Calu3 (cell line): ENCODE results near the gene EPS15. TPM values are rescaled to one million over a fixed set of nuclear protein-coding genes. Genes with fewer than 3 reads are reported as not detected.
"Not testable (repeated sequence)": the region's sequence is repeated elsewhere in the genome, so short reads cannot be mapped to it uniquely, and the experiment has no call there.

ENCODE experiments used
- BruUV-seq: library from RNA; stranded (reverse); fragments of 400-500 nt; replicated peaks from 2 replicates; lab custom pipeline; 2021; lab: Mats Ljungman, UMichigan
- CTCF ChIA-PET: fragments of 300-600 bp; sonication (Branson Sonifier 250); formaldehyde crosslinking; loops from one replicate; lab custom pipeline; 2022; ENCODE audit warnings: antibody characterized with exemption; lab: Charles Lee
- DNase-seq: peaks from one replicate; pipeline ENCODE4 v3.0.0; 2022
- H3K27ac Mint-ChIP-seq: one replicate; pipeline ENCODE4 v1.8.0; 2022; ENCODE audit warnings: mixed read lengths; ENCODE audit not compliant: unreplicated experiment
- H3K27me3 Mint-ChIP-seq: one replicate; pipeline ENCODE4 v1.8.0; 2022; ENCODE audit warnings: mixed read lengths; ENCODE audit not compliant: unreplicated experiment
- H3K36me3 Mint-ChIP-seq: one replicate; pipeline ENCODE4 v1.8.0; 2022; ENCODE audit warnings: mild to moderate bottlenecking, moderate library complexity, mixed read lengths; ENCODE audit not compliant: insufficient read depth, unreplicated experiment
- H3K4me1 Mint-ChIP-seq: one replicate; pipeline ENCODE4 v1.8.0; 2022; ENCODE audit warnings: mild to moderate bottlenecking, low read depth, mixed read lengths; ENCODE audit not compliant: unreplicated experiment
- H3K4me3 Mint-ChIP-seq: one replicate; pipeline ENCODE4 v1.8.0; 2022; ENCODE audit warnings: mild to moderate bottlenecking, low read depth, moderate library complexity, mixed read lengths; ENCODE audit not compliant: unreplicated experiment
- H3K9me3 Mint-ChIP-seq: one replicate; pipeline ENCODE4 v1.8.0; 2022; ENCODE audit warnings: low read depth, mixed read lengths; ENCODE audit not compliant: unreplicated experiment
- CTCF ChIP-seq: fragments of 200-600 bp; IDR thresholded peaks from one replicate; pipeline ENCODE4 v1.8.0; 2022; ENCODE audit warnings: antibody characterized with exemption; ENCODE audit not compliant: unreplicated experiment
- intact Hi-C: fragments of 100-400 bp; cut with micrococcal nuclease; formaldehyde crosslinking; loops from one replicate; pipeline ENCODE4 v1.10.0; 2022; ENCODE audit not compliant: unreplicated experiment
- total RNA-seq: library from RNA; stranded (reverse); gene quantifications from 2 replicates; pipeline ENCODE4 v1.2.3, GENCODE V29; 2022

EPS15 gene
- total RNA-seq, 1 experiment from 2014 or later: 51.2 TPM

- H3K4me3 Mint-ChIP-seq: no peak overlapping the region
- no peak overlapping the region for H3K27ac Mint-ChIP-seq
- no peak for DNase-seq
- TF ChIP-seq CTCF: no peak
- H3K9me3 Mint-ChIP-seq: no peaks in the 10 kb centered on the region
- BruUV-seq: no TSS peak
- peaks cover 10% of the 10 kb centered on the region for H3K36me3 Mint-ChIP-seq
- H3K4me1 Mint-ChIP-seq: no peaks in the 10 kb centered on the region
- no peaks in the 10 kb centered on the region for H3K27me3 Mint-ChIP-seq
- CTCF ChIA-PET: no interaction called here
- intact Hi-C loops: no loop called here
Measured at GRCh38 chr1:51442616-51443015, 76.5 kb downstream of the EPS15 start.

DNA sequence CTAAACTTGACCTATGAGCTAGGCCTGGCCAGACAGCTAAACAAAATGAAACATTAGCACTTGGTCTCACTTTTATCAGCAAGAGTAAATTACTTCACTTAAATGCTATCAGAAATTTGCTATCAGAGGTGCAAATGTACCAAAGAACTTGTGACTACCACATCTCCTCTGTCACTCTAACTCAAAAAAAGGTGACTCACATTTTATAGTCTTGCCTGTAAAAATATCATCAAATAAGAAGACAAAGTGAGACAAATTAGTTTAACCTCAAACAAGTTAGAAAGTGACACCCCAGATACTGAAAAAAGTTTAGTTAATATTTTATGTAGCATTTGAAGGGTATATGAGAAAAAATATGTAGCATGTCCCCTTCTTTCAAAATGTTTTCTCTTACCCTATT, 76.9 kb downstream of the EPS15 start:
- TF ChIP-seq CTCF: no peak
- intact Hi-C loops: no loop called here
- DNase-seq: no peak
- H3K27ac Mint-ChIP-seq: no peak overlapping the region
- no peaks in the 10 kb centered on the region for H3K9me3 Mint-ChIP-seq
- no TSS peak for BruUV-seq
- H3K27me3 Mint-ChIP-seq: no peaks in the 10 kb centered on the region
- H3K36me3 Mint-ChIP-seq: peaks cover 6% of the 10 kb centered on the region
- no peak overlapping the region for H3K4me3 Mint-ChIP-seq
- no peaks in the 10 kb centered on the region for H3K4me1 Mint-ChIP-seq
- CTCF ChIA-PET: no interaction called here

DNA sequence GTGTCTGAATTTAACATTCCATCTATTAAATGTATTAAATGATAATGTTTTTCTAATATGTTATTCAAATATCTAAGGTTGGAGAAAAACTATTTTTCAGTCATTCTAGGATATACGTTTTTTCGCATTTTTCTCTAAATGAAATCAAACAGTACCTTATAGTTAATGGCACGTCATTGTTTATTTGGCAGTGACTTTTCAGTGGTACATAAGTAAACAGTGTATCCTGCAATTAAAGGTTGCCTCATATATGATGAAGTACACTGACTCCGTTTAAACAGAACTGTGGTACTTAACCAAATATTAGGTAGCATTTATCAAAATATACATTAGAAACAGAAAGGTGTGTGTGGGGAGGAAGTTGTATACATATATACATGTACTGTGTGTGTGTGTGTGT, 79.2 kb downstream of the EPS15 start:
- no peak for TF ChIP-seq CTCF
- Mint-ChIP-seq H3K9me3 (no peaks in the 10 kb centered on the region), H3K4me3 (no peak overlapping the region), H3K27me3 (no peaks in the 10 kb centered on the region), H3K27ac (no peak overlapping the region), H3K36me3 (no peaks in the 10 kb centered on the region), H3K4me1 (no peaks in the 10 kb centered on the region)
- CTCF ChIA-PET: no interaction called here
- BruUV-seq: no TSS peak
- intact Hi-C loops: no loop called here
- no peak for DNase-seq

DNA sequence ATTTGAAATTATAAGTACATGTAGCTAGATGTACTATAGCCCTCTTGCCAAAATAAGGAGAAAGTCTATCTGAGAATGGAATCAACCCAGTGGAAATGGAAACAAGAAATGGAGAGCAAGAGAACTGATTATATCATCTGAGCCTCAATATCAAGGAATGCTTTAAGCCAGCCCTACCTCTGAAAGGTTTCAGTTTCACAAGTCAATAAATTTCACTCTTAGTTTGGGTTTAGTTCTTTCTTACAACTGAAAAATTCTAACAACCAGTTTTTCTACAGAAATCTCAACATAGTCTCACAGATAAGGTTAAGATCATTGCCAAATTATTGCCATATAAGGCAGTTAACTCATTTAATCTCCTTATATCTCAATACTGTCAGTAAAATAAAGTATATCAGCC, 80.0 kb downstream of the EPS15 start:
- BruUV-seq: no TSS peak
- no peaks in the 10 kb centered on the region for H3K27me3 Mint-ChIP-seq
- no peak overlapping the region for H3K27ac Mint-ChIP-seq
- H3K36me3 Mint-ChIP-seq: no peaks in the 10 kb centered on the region
- H3K4me3 Mint-ChIP-seq: no peak overlapping the region
- CTCF ChIA-PET: no interaction called here
- no peak for TF ChIP-seq CTCF
- intact Hi-C loops: no loop called here
- H3K9me3 Mint-ChIP-seq: no peaks in the 10 kb centered on the region
- no peak for DNase-seq
- H3K4me1 Mint-ChIP-seq: no peaks in the 10 kb centered on the region

- DNase-seq, H3K4me1 Mint-ChIP-seq, H3K9me3 Mint-ChIP-seq, H3K4me3 Mint-ChIP-seq, BruUV-seq, H3K36me3 Mint-ChIP-seq, CTCF ChIA-PET, H3K27me3 Mint-ChIP-seq, intact Hi-C loops, H3K27ac Mint-ChIP-seq: not testable (repeated sequence)
Measured at GRCh38 chr1:51437391-51437790, 81.7 kb downstream of the EPS15 start.
